HL-60/S4 (cell line): ENCODE results near the gene KCNH6.

Experiments used
- in situ Hi-C: fragments of 300-500 bp; cut with MboI; formaldehyde crosslinking; loops from 2 replicates; pipeline ENCODE4 v1.14.3; 2022; ENCODE audit warnings: low sequenced_read_pairs

The KCNH6 gene

GRCh38 chr17:63523253-63523855, at the start of gene KCNH6:
KCNH6 (plus strand) TSS chr17:63523358; CDS start chr17:63523414, 56 bp downstream.
- in situ Hi-C loops: no loop called here

- in situ Hi-C loops: no loop called here
Measured at GRCh38 chr17:63474174-63474573, 49.0 kb upstream of the KCNH6 start.

- in situ Hi-C loops: no loop called here
Measured at GRCh38 chr17:63474586-63475460, 48.3 kb upstream of the KCNH6 start.

- in situ Hi-C loops: no loop called here
Measured at GRCh38 chr17:63475491-63476412, 47.4 kb upstream of the KCNH6 start.

GRCh38 chr17:63476459-63476853, 46.7 kb upstream of the KCNH6 start:
- in situ Hi-C loops: no loop called here

- in situ Hi-C loops: no loop called here
Measured at GRCh38 chr17:63476854-63477479, 46.2 kb upstream of the KCNH6 start, which contains the start of gene ACE. ACE (plus strand) TSS chr17:63477061; CDS start chr17:63477095, 34 bp downstream.

- in situ Hi-C loops: no loop called here
Measured at GRCh38 chr17:63477480-63478440, 45.4 kb upstream of the KCNH6 start.

GRCh38 chr17:63478814-63479494, 44.2 kb upstream of the KCNH6 start:
- in situ Hi-C loops: no loop called here

GRCh38 chr17:63479495-63480184, 43.5 kb upstream of the KCNH6 start:
- in situ Hi-C loops: no loop called here

- in situ Hi-C loops: no loop called here
Measured at GRCh38 chr17:63480192-63480784, 42.9 kb upstream of the KCNH6 start.

GRCh38 chr17:63480826-63481487, 42.2 kb upstream of the KCNH6 start:
- in situ Hi-C loops: no loop called here

GRCh38 chr17:63481488-63481870, 41.7 kb upstream of the KCNH6 start:
- in situ Hi-C loops: no loop called here

GRCh38 chr17:63482509-63482908, 40.6 kb upstream of the KCNH6 start:
- in situ Hi-C loops: no loop called here

- in situ Hi-C loops: no loop called here
Measured at GRCh38 chr17:63483038-63483437, 40.1 kb upstream of the KCNH6 start.

GRCh38 chr17:63483655-63484575, 39.2 kb upstream of the KCNH6 start:
- in situ Hi-C loops: no loop called here

- in situ Hi-C loops: no loop called here
Measured at GRCh38 chr17:63486317-63487013, 36.7 kb upstream of the KCNH6 start.
